Thyroid gland (tissue), 4 donors: Measurements from ENCODE around the gene ZNF575. TPM values are rescaled to one million over a fixed set of nuclear protein-coding genes. Genes with fewer than 3 reads are reported as not detected.
"Not testable (repeated sequence)": the region's sequence is repeated elsewhere in the genome, so short reads cannot be mapped to it uniquely, and the experiment has no call there.

Source experiments
- DNase-seq, 2 donors: peaks; one replicate each; pipeline ENCODE4 v3.0.0-alpha.2; 2019
- H3K27ac ChIP-seq, 3 donors: fragments of 200-600 bp; sonication (generic); 1 replicate in 2 of 3; 2 replicates in 1 of 3; pipeline ENCODE4 v1.5.1; 2016 to 2019; ENCODE audit warnings: mild to moderate bottlenecking in 1 of 3, moderate library complexity in 1 of 3
- H3K27me3 ChIP-seq: fragments of 200-600 bp; sonication (generic); one replicate; pipeline ENCODE4 v1.5.1; 2019
- H3K36me3 ChIP-seq, 2 donors: fragments of 200-600 bp; sonication (generic); one replicate each; pipeline ENCODE4 v1.5.1; 2016 to 2019
- H3K4me1 ChIP-seq, 2 donors: fragments of 200-600 bp; sonication (generic); one replicate each; pipeline ENCODE4 v1.5.1; 2017 to 2019
- H3K4me3 ChIP-seq, 3 donors: fragments of 200-600 bp; sonication (generic); replicated peaks in 1 of 3; 1 replicate in 2 of 3; 2 replicates in 1 of 3; pipeline ENCODE4 v1.5.1; 2016; ENCODE audit warnings: mild to moderate bottlenecking in 1 of 3
- H3K9me3 ChIP-seq: fragments of 200-600 bp; sonication (generic); one replicate; pipeline ENCODE4 v1.5.1; 2017
- POLR2A ChIP-seq, 2 donors: fragments of 450-650 bp; IDR thresholded peaks; one replicate each; pipeline ENCODE4 v1.6.1; 2017; ENCODE audit warnings: antibody characterized with exemption in 2 of 2, mild to moderate bottlenecking in 2 of 2, moderate library complexity in 1 of 2
- WGBS, 2 donors: methylation state at CpG; one replicate each; pipeline ENCODE4 v1.1.5; 2017; 5-methylcytosine and 5-hydroxymethylcytosine counted together
- intact Hi-C: fragments of 100-400 bp; cut with DNase I; formaldehyde crosslinking; loops from one replicate; pipeline ENCODE4 v1.15.1; 2023
- total RNA-seq, 4 donors: library from RNA; depleted of rRNA; stranded (reverse); fragments of >200 nt; gene quantifications; one replicate each; pipeline ENCODE4 v1.2.3, GENCODE V29; 2016
- TF ChIP-seq, protein P1 (sequence below), 6 experiments: fragments of 200-600 bp in 3 of 6; fragments of 450-650 bp in 3 of 6; sonication (generic) in 3 of 6; IDR thresholded peaks; one replicate each; pipeline ENCODE4 v1.5.1; 2016 to 2019; ENCODE audit warnings: antibody characterized with exemption in 6 of 6, mild to moderate bottlenecking in 2 of 6, inconsistent platforms in 1 of 6, moderate library complexity in 1 of 6

ZNF575 gene
- total RNA-seq, 4 donors from 2014 or later: 1.4 TPM; not detected in 3

DNA sequence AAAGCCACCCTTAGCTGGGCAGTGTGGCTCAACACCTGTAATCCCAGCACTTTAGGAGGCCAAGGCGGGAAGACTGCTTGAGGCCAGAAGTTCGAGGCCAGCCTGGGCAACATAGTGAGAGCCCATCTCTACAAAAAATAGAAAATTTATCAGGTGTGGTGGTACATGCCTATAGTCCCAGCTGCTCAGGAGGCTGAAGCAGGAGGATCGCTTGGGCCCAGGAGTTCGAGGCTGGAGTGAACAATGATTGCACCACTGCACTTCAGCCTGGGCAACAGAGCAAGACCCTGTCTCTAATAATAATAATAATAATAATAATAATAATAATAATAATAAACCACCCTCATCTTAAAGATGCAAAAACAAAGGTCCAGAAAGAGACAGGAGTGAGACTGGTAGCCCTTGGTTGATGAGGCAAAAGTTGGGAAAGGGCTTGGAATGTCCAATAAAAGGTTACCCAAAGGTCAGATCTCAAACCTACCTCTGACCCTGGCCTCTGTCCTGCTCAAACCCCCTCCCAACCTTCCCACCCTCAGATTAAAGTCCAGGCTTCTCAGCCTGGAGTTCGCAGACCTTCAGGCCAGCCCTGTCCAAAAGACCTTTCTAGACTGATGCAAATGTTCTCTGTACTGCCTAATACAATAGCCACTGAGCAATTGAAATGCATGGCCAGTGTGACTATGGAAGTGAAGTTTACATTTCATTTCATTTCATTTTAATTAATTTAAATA is 9.1 kb downstream of the ZNF575 start:
- 95 to 99% methylated on average over 5 of the region's 5 CpGs for WGBS, 2 donors
- H3K27me3 ChIP-seq: no peaks in the 10 kb centered on the region
- H3K9me3 ChIP-seq: no peaks in the 10 kb centered on the region
- H3K36me3 ChIP-seq: peaks cover 35 to 37% of the 10 kb centered on the region in 2 donors
- no peak overlapping the region for H3K4me3 ChIP-seq
- H3K4me1 ChIP-seq: no peaks in the 10 kb centered on the region
- no peak overlapping the region for H3K27ac ChIP-seq
- intact Hi-C loops: no loop called here
- DNase-seq: no peak
- TF ChIP-seq POLR2A (IDR thresholded peaks at IDR 0.05): no peak
- TF ChIP-seq, protein P1, sequence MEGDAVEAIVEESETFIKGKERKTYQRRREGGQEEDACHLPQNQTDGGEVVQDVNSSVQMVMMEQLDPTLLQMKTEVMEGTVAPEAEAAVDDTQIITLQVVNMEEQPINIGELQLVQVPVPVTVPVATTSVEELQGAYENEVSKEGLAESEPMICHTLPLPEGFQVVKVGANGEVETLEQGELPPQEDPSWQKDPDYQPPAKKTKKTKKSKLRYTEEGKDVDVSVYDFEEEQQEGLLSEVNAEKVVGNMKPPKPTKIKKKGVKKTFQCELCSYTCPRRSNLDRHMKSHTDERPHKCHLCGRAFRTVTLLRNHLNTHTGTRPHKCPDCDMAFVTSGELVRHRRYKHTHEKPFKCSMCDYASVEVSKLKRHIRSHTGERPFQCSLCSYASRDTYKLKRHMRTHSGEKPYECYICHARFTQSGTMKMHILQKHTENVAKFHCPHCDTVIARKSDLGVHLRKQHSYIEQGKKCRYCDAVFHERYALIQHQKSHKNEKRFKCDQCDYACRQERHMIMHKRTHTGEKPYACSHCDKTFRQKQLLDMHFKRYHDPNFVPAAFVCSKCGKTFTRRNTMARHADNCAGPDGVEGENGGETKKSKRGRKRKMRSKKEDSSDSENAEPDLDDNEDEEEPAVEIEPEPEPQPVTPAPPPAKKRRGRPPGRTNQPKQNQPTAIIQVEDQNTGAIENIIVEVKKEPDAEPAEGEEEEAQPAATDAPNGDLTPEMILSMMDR (IDR thresholded peaks at IDR 0.05): no peak

DNA sequence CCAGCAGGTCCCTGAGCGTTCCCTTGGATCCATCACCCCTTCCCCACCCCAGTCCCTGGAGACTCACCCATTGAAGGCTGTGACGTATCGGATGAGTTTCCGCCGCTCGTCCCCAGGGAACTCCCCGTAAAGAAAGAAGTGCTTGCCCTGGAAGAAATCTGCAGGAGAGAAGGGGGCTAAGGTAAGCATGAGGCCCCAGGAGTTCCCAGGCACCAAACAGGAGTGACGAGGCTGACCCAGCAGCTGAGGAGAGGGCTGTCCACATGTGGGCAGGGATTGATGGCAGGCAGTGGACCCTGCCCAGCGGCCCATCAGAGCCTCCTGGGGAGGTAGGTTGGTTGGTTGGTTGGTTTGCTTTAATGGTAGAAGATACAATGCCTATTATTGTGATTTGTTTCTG is 11.1 kb downstream of the ZNF575 start:
- H3K27ac ChIP-seq: no peak overlapping the region
- TF ChIP-seq POLR2A (IDR thresholded peaks at IDR 0.05): no peak
- TF ChIP-seq, protein P1 (IDR thresholded peaks at IDR 0.05): no peak
- peaks cover 35 to 37% of the 10 kb centered on the region in 2 donors for H3K36me3 ChIP-seq
- no peaks in the 10 kb centered on the region for H3K9me3 ChIP-seq
- DNase-seq: no peak
- intact Hi-C loops: no loop called here
- WGBS, 2 donors: 97 to 98% methylated on average over 9 of the region's 9 CpGs
- H3K4me3 ChIP-seq: no peak overlapping the region
- no peaks in the 10 kb centered on the region for H3K4me1 ChIP-seq
- no peaks in the 10 kb centered on the region for H3K27me3 ChIP-seq

DNA sequence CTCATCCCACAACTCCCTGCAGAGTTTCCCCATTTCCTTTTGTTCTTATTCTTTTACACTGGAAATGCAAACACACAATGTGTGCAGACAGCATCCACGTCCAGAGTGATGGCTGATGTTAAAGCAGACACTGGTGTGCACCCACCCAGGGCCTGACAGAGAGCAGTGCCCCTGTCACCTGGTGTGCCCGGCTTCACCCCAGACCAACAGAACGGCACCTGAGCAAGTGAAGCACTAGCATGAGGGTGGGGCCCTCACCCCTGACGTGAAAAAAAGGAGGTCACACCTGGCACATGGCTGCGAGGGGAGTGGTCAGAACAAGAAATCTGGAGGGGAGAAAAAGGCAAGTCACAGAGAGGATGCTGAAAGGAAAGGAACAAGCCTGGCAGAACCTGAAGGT is 12.3 kb downstream of the ZNF575 start:
- peaks cover 28 to 38% of the 10 kb centered on the region in 2 donors for H3K36me3 ChIP-seq
- intact Hi-C loops: no loop called here
- WGBS, 2 donors: 92 to 94% methylated on average over 5 of the region's 5 CpGs

DNA sequence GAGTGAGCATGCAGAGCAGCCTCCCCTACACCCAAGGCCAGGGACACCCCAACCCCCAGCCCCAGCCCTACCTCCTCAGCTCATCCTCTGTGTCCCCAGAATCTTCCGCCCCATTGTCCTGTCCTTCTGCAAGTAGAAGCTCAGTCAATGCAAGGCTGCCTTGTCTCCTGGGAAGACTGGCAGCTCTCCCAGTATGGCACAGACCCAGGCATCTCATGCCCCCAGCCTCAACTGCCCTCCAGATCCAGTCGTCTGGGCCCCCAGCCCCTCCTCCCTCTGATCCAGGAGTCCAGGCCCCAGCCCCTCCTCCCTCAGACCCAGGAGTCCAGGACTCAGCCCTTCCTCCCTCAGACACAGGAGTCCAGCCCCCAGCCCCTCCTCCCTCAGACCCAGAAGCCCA is 13.0 kb downstream of the ZNF575 start:
- Histone ChIP-seq H3K27me3 (no peaks in the 10 kb centered on the region), H3K9me3 (no peaks in the 10 kb centered on the region), H3K4me3 (no peak overlapping the region), H3K27ac (no peak overlapping the region), H3K36me3 (peaks cover 28 to 45% of the 10 kb centered on the region in 2 donors), H3K4me1 (no peaks in the 10 kb centered on the region)
- intact Hi-C loops: no loop called here
- TF ChIP-seq, protein P1 (IDR thresholded peaks at IDR 0.05): no peak
- no peak for TF ChIP-seq POLR2A (IDR thresholded peaks at IDR 0.05)
- 67 to 78% methylated on average over 2 of the region's 2 CpGs for WGBS, 2 donors
- DNase-seq: no peak

More for the DNA sequence above, 12.3 kb downstream of the ZNF575 start:
- Histone ChIP-seq H3K27ac (no peak overlapping the region), H3K9me3 (no peaks in the 10 kb centered on the region), H3K4me3 (no peak overlapping the region), H3K4me1 (no peaks in the 10 kb centered on the region), H3K27me3 (no peaks in the 10 kb centered on the region)
- TF ChIP-seq, protein P1 (IDR thresholded peaks at IDR 0.05): no peak
- no peak for DNase-seq

DNA sequence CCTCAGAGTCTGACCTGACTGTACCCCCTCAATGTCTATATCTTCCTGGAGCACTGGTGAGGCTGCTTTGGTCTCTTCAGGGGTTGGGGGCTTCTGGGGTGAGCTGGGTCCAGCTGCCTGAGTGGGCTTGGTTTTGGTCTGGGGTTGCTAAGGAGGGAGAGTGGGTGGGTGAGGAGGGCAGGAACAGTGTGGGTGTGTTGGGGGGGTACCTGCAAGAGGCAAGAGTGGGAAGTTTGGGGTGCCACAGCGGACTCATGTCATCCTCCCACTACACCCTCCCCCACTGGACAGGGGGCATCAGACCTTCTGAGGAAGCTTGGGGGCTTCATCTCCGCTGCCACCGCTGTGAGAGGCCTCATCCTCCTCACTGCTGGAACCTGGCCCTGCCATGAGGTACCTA is 13.6 kb downstream of the ZNF575 start:
- Histone ChIP-seq H3K4me1 (no peaks in the 10 kb centered on the region), H3K4me3 (no peak overlapping the region), H3K27me3 (no peaks in the 10 kb centered on the region), H3K36me3 (peaks cover 31 to 51% of the 10 kb centered on the region in 2 donors), H3K27ac (no peak overlapping the region), H3K9me3 (no peaks in the 10 kb centered on the region)
- 88 to 100% methylated on average over 2 to 3 of the region's 3 CpGs for WGBS, 2 donors
- intact Hi-C loops: no loop called here
- TF ChIP-seq, protein P1 (IDR thresholded peaks at IDR 0.05): no peak
- TF ChIP-seq POLR2A (IDR thresholded peaks at IDR 0.05): no peak
- no peak for DNase-seq

DNA sequence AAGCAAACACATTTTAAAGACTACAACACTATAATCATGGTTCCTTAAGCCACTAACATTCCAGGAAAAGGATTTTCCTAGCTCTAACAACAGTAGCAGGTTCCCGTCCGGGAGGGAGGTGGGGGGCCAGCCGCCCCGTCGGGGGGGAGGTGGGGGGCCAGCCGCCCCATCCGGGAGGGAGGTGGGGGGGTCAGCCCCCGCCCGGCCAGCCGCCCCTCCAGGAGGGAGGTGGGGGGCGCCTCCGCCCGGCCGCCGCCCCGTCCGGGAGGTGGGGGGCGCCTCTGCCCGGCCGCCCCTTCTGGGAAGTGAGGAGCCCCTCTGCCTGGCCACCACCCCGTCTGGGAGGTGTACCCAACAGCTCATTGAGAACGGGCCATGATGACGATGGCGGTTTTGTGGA is 14.9 kb downstream of the ZNF575 start:
- H3K9me3 ChIP-seq, H3K27ac ChIP-seq, H3K27me3 ChIP-seq, intact Hi-C loops, DNase-seq, H3K4me3 ChIP-seq, H3K4me1 ChIP-seq: not testable (repeated sequence)
- 86% methylated on average over 5 of the region's 24 CpGs; no CpG with 5 or more reads in 1 of the 2 donors for WGBS, 2 donors
- peaks cover 35 to 45% of the 10 kb centered on the region in 2 donors for H3K36me3 ChIP-seq
